Esophagus muscularis mucosa (tissue), 4 donors: ENCODE data around the gene ADAD2. TPM values are rescaled to one million over a fixed set of nuclear protein-coding genes. Genes with fewer than 3 reads are reported as not detected.
A peak's percentile ranks its signal among the peaks of the same experiment; 100 is the strongest.

Source experiments
- DNase-seq: peaks from one replicate; pipeline ENCODE4 v3.0.0-alpha.2; 2017; ENCODE audit errors: extremely low spot score
- H3K27ac ChIP-seq, 4 donors: fragments of 200-600 bp; sonication (generic); replicated peaks in 1 of 4; 1 replicate in 3 of 4; 2 replicates in 1 of 4; pipeline ENCODE4 v1.5.1; 2016 to 2019; ENCODE audit warnings: mild to moderate bottlenecking in 1 of 4
- H3K27me3 ChIP-seq, 4 donors: fragments of 200-600 bp; sonication (generic); one replicate each; pipeline versions ENCODE4 v1.5.1 to v1.6.0; 2016 to 2019
- H3K36me3 ChIP-seq, 4 donors: fragments of 200-600 bp; sonication (generic); one replicate each; pipeline ENCODE4 v1.5.1; 2016 to 2019
- H3K4me1 ChIP-seq, 4 donors: fragments of 200-600 bp; sonication (generic); one replicate each; pipeline ENCODE4 v1.5.1; 2016 to 2019
- H3K4me3 ChIP-seq, 4 donors: fragments of 200-600 bp; sonication (generic); 1 replicate in 2 of 4; 2 replicates in 2 of 4; pipeline ENCODE4 v1.5.1; 2016 to 2019; ENCODE audit warnings: mild to moderate bottlenecking in 4 of 4, moderate library complexity in 1 of 4
- H3K9me3 ChIP-seq, 4 donors: fragments of 200-600 bp; sonication (generic); 1 replicate in 3 of 4; 2 replicates in 1 of 4; pipeline ENCODE4 v1.5.1; 2016 to 2019
- EP300 ChIP-seq: sonication (generic); formaldehyde crosslinking; IDR thresholded peaks from one replicate; pipeline ENCODE4 v1.6.1; 2017; ENCODE audit warnings: antibody characterized with exemption
- POLR2A ChIP-seq: fragments of 450-650 bp; IDR thresholded peaks from one replicate; pipeline ENCODE4 v1.6.1; 2017; ENCODE audit warnings: antibody characterized with exemption, moderate library complexity, mild to moderate bottlenecking, low read depth
- POLR2AphosphoS5 ChIP-seq, 2 donors: sonication (generic); formaldehyde crosslinking; IDR thresholded peaks; one replicate each; pipeline ENCODE4 v1.6.1; 2017; ENCODE audit warnings: antibody characterized with exemption in 2 of 2
- WGBS: methylation state at CpG from one replicate; pipeline ENCODE4 v1.1.5; 2018; 5-methylcytosine and 5-hydroxymethylcytosine counted together
- intact Hi-C: fragments of 100-400 bp; cut with DNase I; formaldehyde crosslinking; loops from one replicate; pipeline ENCODE4 v1.15.1; 2023
- total RNA-seq, 4 donors: library from RNA; depleted of rRNA; stranded (reverse); fragments of >200 nt; gene quantifications; one replicate each; pipeline versions ENCODE4 v1.1.0 to v1.2.1, GENCODE V29; 2016
- TF ChIP-seq, protein P1 (sequence below), 3 experiments: fragments of 200-600 bp in 2 of 3; fragments of 450-650 bp in 1 of 3; sonication (generic) in 2 of 3; IDR thresholded peaks; one replicate each; pipeline ENCODE4 v1.5.1; 2017 to 2019; ENCODE audit warnings: antibody characterized with exemption in 3 of 3, mild to moderate bottlenecking in 2 of 3, moderate library complexity in 1 of 3

The ADAD2 gene
- total RNA-seq, 4 donors from 2014 or later = 0.42 to 0.83 (median 0.80) TPM; not detected in 1

DNA sequence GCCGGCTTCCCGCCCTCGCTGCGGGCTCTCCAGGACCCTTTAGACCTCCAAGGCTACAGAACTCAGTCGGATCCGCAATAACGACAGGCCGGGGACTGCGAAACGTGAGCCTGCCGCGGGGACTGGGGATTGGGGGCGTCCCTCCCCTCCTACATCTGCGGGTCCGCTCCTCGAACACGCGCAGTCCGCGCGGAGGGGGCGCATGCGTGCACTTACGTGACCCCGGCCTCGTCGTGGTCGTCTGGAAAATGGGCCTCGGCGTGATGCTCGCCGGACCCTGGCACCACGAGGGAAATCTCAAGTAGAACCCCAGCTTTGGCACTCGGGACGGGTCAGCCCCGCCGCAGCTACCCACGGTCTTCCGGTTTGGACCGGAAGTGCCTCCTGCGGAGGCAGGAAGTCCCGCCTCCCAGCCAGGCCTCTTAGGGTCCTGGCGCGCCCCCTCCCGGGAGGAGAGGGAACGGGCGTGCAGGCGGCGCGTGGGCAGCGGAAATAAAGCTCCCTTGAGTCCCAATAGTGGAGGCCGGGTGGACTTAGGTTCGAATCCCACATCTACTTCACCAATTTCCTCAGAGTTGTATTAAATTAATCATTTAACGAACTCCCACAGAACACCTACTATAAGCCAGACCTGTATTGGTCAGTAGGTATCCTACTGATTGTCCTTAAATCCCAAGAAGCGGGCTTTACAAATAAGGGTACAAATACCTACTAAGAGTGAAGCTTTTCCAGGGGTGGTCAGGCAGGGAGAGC is 4.1 kb upstream of the ADAD2 start, which contains the start of gene TAF1C:
TSS of gene TAF1C (minus strand) at position 373 of the 753 bp plus-strand sequence. CDS start 2,069 bp downstream, outside the sequence.
- TF ChIP-seq POLR2A (no peak), EP300 (no peak), POLR2AphosphoS5 (IDR thresholded peaks at IDR 0.05) (peak; percentile 79 to 85)
- TF ChIP-seq, protein P1, sequence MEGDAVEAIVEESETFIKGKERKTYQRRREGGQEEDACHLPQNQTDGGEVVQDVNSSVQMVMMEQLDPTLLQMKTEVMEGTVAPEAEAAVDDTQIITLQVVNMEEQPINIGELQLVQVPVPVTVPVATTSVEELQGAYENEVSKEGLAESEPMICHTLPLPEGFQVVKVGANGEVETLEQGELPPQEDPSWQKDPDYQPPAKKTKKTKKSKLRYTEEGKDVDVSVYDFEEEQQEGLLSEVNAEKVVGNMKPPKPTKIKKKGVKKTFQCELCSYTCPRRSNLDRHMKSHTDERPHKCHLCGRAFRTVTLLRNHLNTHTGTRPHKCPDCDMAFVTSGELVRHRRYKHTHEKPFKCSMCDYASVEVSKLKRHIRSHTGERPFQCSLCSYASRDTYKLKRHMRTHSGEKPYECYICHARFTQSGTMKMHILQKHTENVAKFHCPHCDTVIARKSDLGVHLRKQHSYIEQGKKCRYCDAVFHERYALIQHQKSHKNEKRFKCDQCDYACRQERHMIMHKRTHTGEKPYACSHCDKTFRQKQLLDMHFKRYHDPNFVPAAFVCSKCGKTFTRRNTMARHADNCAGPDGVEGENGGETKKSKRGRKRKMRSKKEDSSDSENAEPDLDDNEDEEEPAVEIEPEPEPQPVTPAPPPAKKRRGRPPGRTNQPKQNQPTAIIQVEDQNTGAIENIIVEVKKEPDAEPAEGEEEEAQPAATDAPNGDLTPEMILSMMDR (IDR thresholded peaks at IDR 0.05) = peak; percentile 99
- Histone ChIP-seq H3K4me3 (peak within 1 kb of the TSS; percentile 79 to 88 (median 84)), H3K4me1 (peaks cover 15 to 38% (median 38%) of the 10 kb centered on the region in 4 donors), H3K36me3 (peaks cover 0 to 32% (median 29%) of the 10 kb centered on the region in 4 donors), H3K27ac (peak within 1 kb of the TSS; percentile 73 to 80 (median 78)), H3K9me3 (no peaks in the 10 kb centered on the region), H3K27me3 (no peaks in the 10 kb centered on the region)
- intact Hi-C loops = loop anchor here (10.0 kb wide), 2 partner anchors 72 to 232 kb away; partner anchors contain the start of genes MBTPS1 and OSGIN1
- peak; percentile 97 for DNase-seq
- WGBS = 4% methylated on average over 21 of the region's 55 CpGs

DNA sequence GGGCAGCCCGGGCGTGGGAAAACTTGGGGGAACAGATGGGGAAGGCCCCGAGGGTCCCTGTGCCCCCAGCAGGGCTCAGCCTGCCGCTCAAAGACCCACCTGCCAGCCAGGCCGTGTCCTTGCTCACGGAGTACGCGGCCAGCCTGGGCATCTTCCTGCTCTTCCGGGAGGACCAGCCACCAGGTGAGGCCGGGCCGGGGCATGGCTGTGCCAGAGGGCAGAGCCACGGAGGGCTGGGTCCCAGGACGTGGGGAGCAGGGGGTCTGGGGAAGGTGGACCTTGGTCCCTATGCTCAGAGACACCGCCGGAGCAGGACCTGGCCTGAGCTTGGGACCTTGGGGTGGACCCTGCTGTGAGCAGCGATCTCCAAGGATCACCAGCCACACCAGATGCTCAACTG is 509 bp downstream of the ADAD2 start:
- Histone ChIP-seq H3K36me3 (no peaks in the 10 kb centered on the region), H3K4me3 (no peak overlapping the region), H3K4me1 (peaks cover 0 to 5% (median 2%) of the 10 kb centered on the region in 4 donors), H3K27me3 (peaks cover 0 to 16% (median 0%) of the 10 kb centered on the region in 4 donors), H3K9me3 (no peaks in the 10 kb centered on the region), H3K27ac (no peak overlapping the region)
- intact Hi-C loops = no loop called here
- TF ChIP-seq, protein P1 (IDR thresholded peaks at IDR 0.05) = no peak
- TF ChIP-seq EP300 = no peak
- TF ChIP-seq POLR2A = no peak
- TF ChIP-seq POLR2AphosphoS5 (IDR thresholded peaks at IDR 0.05) = no peak
- DNase-seq = no peak
- WGBS = 85% methylated on average over 16 of the region's 16 CpGs

DNA sequence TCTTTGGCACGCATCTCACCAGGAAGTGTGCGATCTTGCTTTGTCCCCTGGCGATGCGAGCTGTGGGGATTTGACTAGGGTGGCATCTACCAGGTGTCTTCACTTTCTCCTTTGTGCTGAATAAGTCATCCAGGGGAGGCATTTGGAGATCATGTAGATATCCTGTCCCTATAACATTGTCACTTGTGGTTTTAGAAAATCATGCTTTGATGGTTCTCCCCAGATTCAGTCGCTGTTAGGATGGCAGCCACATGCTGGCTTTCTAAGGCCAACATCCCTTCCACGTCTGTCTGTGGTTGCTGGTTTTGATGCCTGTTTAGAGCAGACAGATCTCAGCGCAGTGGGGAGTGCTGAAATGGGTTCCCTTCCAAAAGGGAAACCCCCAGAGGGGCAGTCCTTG is 2.5 kb downstream of the ADAD2 start:
- H3K27ac ChIP-seq = no peak overlapping the region
- TF ChIP-seq, protein P1 (IDR thresholded peaks at IDR 0.05) = no peak
- TF ChIP-seq POLR2AphosphoS5 (IDR thresholded peaks at IDR 0.05) (no peak), POLR2A (no peak), EP300 (no peak)
- no peaks in the 10 kb centered on the region for H3K4me1 ChIP-seq
- no peaks in the 10 kb centered on the region for H3K36me3 ChIP-seq
- DNase-seq = no peak
- intact Hi-C loops = no loop called here
- no peaks in the 10 kb centered on the region for H3K9me3 ChIP-seq
- WGBS = 86% methylated on average over 7 of the region's 7 CpGs
- H3K4me3 ChIP-seq = no peak overlapping the region
- peaks cover 0 to 31% (median 0%) of the 10 kb centered on the region in 4 donors for H3K27me3 ChIP-seq

DNA sequence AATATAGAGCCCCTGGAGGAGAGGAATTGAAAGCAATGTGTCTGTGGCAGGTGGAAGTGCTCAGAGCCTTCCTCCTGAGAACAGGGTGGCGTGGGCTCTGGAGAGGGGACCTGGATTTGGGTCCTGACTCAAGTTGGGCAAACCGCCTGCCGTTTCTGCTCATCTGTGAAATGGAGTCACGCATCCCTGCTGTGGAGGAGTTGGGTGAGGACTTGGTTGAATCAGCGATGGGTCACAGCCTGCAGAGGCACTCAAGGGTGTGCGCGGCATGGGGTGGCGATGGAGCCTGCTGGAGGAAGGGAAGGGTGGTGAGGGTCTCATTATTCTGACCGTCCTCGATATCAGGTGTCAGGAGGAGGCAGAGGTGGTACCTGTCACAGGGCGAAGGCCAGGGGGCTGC is 3.1 kb downstream of the ADAD2 start:
- no peak for DNase-seq
- no peaks in the 10 kb centered on the region for H3K9me3 ChIP-seq
- no peak overlapping the region for H3K27ac ChIP-seq
- WGBS = 77% methylated on average over 6 of the region's 11 CpGs
- H3K27me3 ChIP-seq = peaks cover 0 to 31% (median 0%) of the 10 kb centered on the region in 4 donors
- intact Hi-C loops = no loop called here
- no peak overlapping the region for H3K4me3 ChIP-seq
- TF ChIP-seq EP300 = no peak
- TF ChIP-seq, protein P1 (IDR thresholded peaks at IDR 0.05) = no peak
- TF ChIP-seq POLR2A = no peak
- TF ChIP-seq POLR2AphosphoS5 (IDR thresholded peaks at IDR 0.05) = no peak
- no peaks in the 10 kb centered on the region for H3K36me3 ChIP-seq
- peaks cover 0 to 5% (median 0%) of the 10 kb centered on the region in 4 donors for H3K4me1 ChIP-seq
